H54 (cell line): ENCODE results near the gene MXD1.
"Not testable (repeated sequence)": the region's sequence is repeated elsewhere in the genome, so short reads cannot be mapped to it uniquely, and the experiment has no call there.

Experiments
- DNase-seq: peaks from one replicate; pipeline ENCODE4 v3.0.0; 2011; ENCODE audit warnings: low spot score, mixed read lengths; ENCODE audit not compliant: insufficient read length
- FAIRE-seq: peaks from 3 replicates; lab custom pipeline; 2011; peaks lifted over from hg19 to GRCh38; lab: Jason Lieb, UNC
- POLR2A ChIP-seq: IDR thresholded peaks from 2 replicates; pipeline ENCODE4 v1.6.1; 2011; ENCODE audit warnings: low read depth, mild to moderate bottlenecking, low read length

Gene MXD1, protein sequence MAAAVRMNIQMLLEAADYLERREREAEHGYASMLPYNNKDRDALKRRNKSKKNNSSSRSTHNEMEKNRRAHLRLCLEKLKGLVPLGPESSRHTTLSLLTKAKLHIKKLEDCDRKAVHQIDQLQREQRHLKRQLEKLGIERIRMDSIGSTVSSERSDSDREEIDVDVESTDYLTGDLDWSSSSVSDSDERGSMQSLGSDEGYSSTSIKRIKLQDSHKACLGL

DNA sequence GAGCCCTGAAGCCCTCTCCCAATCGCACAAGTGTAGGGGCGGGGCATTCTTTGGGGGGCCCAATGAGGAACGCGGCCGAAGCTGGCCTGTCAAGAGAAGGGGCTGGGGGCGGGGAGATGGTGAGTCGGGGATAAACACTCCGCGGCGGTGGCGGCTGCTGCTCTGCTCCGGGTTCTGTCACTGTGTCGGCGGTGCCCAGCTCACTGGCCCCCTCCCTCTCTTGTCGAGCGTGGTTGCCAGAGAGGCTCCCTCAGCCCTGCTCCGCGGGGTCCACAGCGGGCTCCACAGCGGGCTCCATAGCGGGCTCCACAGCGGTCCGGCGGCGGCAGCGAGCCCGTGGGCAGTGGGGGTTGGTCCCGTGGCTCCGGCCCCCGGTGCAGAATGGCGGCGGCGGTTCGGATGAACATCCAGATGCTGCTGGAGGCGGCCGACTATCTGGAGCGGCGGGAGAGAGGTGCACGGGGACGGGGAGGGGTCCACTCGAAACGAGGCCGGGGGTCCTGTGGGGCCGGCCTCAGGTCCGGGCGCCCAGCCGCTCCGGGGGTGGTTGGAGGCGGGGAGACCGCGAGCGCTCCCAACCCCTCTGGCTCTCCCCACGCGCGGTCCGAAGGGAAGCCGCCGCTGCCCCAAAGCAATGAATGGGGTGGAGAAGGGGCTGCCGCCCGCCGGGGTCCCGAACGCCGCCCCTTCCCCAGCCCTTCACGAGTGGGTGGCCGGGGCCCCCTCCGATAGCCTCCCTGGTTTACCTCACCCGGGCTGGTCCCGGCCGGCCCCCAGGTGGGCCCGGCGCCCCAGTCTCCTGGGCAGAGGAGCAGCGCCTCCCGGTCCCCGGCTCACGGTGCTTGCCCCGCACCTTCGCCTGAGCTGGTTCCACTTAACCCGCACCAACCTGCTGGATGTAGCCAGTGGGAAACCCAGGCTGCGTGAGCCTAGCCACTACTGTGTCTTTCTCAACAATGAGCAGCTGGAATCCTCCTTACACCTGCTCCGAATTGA, at the start of gene MXD1:
Gene MXD1, plus strand, starts transcription at position 160 of the 996 bp plus-strand sequence. Its CDS starts 222 bp downstream, at position 382.
- FAIRE-seq (no peak), DNase-seq (peak; percentile 86)
- peak; percentile 71; the same call in 1 of the 2 replicates for TF ChIP-seq POLR2A

DNA sequence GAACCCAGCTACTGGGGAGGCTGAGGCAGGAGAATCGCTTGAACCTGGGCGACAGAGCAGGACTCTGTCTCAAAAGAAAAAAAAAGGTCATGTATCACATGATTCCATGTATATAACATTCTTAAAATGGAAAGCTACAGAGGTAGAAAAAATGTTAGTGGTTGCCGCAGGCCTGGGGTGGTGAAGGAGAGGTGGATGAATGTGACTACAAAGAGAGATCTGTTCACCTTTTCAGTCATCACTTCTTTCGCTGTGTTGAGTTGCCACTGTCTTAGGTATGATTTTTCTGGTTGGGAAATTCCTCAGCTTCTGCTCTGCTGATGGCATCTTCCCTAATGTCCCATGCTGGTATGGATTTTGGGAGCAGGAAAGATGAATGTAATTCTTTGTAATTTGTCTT, 26.5 kb upstream of the MXD1 start:
- no peak for DNase-seq
- no peak for TF ChIP-seq POLR2A
- FAIRE-seq = no peak

DNA sequence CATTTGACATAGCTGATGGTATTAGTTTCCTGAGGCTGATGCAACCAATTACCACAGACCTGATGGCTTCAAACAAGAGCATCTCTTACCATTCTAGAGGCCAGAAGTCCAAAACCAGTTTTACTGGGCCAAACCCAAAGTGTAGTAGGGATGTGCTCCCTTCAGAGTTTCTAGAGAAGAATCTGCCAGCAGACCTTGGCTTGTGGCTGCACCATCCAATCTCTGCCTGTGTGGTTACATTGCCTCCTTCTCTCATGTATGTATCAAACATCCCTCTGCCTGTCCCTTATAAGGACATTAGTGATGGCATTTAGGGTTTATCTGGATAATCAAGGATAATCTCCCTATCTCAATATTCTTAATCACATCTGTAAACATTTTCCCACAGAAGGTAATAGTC, 25.6 kb upstream of the MXD1 start:
- no peak for DNase-seq
- no peak for TF ChIP-seq POLR2A
- no peak for FAIRE-seq

DNA sequence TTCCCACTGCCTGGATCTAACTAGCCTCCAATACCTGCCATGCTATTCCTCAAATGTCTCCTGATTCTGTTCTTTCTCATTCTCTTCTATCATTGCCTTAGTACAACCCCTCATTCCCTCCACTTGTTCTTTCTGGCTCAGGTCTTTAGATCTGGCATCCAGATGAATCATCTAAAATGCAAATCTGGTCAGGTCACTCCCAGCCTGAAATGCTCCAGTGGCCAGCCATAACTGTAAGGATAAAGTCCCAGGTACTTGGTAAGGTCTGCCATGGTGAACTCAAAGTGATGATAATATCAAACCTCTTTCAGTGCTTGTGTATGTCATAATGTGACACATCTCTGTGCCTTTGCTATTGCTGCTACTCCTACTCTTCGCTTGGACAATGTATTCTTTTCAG, 24.0 kb upstream of the MXD1 start:
- TF ChIP-seq POLR2A = no peak
- FAIRE-seq = peak; percentile 33
- DNase-seq = no peak

DNA sequence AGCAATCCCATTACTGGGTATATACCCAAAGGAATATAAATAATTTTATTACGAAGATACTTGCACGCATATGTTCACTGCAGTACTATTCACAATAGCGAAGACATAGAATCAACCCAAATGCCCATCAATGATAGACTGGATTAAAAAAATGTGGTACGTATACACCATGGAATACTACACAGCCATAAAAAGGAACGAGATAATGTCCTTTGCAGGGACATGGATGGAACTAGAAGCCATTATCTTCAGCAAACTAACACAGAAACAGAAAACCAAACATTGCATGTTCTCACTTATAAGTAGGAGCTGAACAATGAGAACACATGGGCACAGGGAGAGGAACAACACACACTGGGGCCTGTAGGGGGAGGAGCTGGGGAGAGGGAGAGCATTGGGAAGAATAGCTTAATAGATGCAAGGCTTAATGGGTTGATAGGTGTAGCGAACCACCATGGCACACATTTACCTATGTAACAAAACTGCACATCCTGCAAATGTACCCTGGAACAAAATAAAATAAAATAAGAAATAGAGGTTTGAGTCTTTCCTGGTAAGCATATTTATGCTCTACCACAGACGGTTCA, 22.0 kb upstream of the MXD1 start:
- not testable (repeated sequence) for DNase-seq, FAIRE-seq

DNA sequence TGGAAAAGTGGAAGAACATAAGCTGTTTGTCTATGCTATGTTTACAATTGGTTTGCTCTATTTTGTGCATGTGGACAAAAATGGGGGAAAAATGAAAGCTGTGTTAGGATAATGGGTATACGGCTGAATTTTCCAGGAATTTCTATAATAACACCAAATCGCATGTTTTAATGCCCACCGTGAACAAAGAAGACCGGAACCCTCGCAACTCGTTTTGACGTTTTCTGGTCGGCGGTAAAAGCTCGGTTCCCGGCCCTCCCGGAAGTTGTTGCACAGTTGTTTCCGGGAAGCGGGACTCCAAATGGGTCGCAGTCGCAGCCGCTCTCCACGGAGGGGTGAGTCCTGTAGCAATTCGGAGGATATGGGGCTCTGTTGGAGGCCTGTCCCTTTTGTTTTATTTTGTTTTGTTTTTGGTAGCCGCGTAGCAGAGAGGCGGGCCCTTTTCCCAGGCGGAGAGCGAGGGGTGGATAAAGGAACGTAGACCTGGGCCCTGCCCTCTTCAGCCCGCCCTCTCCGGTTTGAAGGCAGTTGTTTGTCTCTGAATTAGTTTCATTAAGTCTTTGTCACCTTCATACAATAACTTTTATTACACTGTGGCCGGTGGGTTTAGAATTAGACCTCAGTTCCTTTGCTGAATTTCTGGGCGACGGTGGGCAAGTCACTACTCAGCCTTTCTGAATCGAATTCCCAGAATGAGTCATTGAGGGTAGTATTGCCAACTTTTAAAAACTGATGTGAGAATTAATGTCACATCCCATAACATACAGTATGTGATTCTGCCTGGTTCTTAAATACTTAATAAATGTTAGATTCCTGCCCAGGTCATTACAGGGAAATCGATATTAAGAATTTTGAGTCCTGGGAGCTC, 21.0 kb upstream of the MXD1 start, which contains the start of gene SNRNP27:
Gene SNRNP27, plus strand, starts transcription at position 273 of the 868 bp plus-strand sequence. Its CDS starts 29 bp downstream, at position 302.
- DNase-seq (peak; percentile 56), FAIRE-seq (peak; percentile 58)
- peak; percentile 40; the same call in 1 of the 2 replicates for TF ChIP-seq POLR2A

DNA sequence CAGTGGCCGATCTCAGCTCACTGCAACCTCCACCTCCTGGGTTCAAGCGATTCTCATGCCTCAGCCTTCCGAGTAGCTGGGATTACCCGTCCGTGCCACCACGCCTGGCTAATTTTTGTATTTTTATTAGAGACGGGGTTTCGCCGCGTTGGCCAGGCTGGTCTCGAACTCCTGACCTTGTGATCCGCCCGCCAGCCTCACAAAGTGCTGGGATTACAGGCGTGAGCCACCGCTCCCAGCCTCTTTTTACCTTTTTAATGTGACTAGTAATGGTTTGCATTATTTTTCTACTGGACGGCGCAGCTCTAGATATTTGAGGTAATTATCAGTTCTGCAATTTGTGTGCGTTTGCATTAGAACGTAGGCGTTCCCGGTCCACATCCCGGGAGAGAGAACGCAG, 20.2 kb upstream of the MXD1 start:
- not testable (repeated sequence) for FAIRE-seq, DNase-seq

DNA sequence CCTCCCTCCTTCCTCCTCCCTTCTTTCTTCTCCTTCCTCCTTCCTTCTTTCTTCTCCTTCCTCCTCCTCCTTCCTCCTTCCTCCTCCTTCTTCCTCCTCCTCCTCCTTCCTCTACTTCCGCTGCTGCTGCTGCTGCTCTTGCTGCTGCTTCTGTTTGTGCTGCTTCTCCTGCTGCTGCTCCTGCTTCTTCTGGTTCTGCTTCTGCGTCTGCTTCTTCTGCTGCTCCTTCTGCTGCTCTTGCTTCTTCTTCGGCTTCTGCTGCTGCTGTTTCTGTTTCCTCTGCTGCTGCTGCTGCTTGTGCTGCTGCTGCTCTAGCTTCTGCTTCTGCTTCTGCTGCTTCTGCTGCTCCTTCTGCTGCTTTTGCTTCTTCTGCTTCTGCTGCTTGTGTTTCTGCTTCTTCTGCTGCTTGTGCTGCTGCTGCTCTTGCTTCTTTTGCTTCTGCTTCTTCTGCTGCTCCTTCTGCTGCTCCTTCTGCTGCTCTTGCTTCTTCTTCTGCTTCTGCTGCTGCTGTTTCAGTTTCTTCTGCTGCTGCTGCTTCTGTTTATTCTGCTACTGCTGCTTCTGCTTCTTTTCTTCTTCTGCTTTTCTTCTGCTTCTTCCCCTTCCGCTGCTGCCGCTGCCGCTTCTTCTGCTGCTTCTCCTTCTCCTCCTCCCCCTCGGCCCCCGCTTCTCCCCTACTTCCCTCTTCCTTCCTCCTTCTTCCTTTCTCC, 12.5 kb upstream of the MXD1 start:
- DNase-seq (no peak), FAIRE-seq (no peak)
- no peak for TF ChIP-seq POLR2A

DNA sequence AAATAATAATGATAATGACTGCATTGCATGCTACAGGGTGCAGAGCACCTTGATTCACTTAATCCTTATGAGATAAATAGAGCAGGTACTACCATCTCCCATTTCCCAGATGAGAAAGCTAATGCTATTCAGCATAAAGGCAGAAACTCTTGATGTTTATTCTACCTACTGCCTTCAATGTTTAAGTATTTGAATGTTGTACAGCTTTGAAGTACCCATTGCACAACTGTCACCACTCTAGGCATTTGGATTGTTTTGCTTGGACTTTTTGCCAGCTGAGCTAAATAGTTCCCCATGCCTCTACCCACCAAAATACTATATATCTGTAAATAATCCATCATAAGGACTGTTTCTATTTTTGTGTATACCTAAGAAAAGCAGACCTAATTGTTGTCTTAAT, 7.7 kb upstream of the MXD1 start:
- no peak for FAIRE-seq
- no peak for DNase-seq
- TF ChIP-seq POLR2A = no peak

DNA sequence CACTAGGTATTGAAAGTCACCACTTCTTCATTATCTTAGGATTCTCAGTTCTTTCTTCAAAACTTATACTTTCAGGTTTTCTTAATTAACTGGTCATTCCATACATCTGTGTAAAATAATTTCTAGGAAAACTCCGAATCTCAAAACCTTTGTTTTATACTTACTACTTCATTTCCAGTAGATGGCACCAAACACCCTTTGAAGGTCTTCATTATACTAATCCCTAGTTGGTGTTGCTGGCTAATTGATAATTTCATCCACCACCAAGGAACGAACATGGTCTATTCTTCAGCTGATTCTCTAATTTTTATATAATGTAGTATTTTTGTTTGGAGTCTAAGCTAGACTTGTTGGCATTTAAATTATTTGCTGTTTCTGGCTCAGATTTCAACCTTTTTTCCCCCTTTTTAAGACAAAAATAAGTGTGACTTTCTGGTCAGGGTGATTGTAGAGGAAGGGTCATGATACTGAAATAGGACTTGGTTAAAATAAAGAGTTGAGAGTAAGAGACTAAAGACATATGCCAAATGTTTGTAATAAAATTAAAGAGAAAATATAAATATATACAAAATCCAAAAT, 2.8 kb upstream of the MXD1 start:
- DNase-seq (no peak), FAIRE-seq (peak; percentile 84)
- TF ChIP-seq POLR2A = no peak

DNA sequence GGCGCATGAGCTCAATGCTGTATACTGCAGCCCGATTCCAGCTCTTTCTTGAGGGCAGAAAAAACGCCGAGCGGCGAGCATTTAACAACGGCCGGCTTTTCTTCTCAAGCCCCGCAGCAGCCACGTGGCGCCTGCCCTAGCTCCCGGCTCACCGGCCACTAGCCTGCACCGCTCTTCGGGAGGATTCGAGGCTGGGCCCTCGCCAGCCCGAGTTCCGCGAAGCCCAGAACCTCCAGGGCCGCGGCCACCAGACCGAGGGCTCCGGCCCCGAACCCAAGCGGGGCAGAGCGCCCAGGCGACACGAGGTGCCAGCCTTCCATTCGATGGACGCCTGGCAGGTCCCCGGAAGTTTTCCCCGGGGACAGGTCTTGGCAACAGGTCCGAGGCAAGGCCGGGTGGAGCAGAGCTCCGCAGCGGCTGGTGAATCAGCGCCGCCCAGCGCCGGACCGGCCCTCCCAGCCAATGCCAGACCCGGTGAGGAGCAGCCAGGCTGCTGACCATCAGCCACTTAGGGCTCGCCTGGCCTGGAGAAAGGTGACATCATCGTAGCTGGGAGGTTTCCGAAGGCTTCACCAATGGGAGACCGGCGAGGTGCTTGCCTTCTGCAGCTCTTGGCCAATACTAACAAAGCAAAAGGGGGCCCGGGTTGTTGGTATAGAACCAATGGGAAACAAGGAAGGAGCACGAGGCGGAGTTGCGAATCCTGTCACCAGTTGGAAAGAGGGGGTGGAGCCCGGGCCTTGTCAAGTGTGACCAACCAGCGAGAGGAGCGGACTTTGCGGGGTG, 552 bp upstream of the MXD1 start:
- peak; percentile 91 for DNase-seq
- peak; percentile 64; the same call in 1 of the 2 replicates for TF ChIP-seq POLR2A
- FAIRE-seq = peak; percentile 100
